GM19043 (cell line): ENCODE results near the gene GLI3.

ENCODE experiments used
- ATAC-seq: cut with Tn5 transposase; IDR thresholded peaks from one replicate; pipeline ENCODE4 v1.9.1; 2021; ENCODE audit warnings: low read depth; ENCODE audit not compliant: unreplicated experiment

GLI3 gene

GRCh38 chr7:41911792-41912191, 325.2 kb downstream of the GLI3 start:
- no peak for ATAC-seq
